Tibial nerve (tissue), 4 donors: ENCODE data around the gene NPLOC4.

Source experiments
- CTCF ChIP-seq, 5 experiments: fragments of 200-600 bp in 3 of 5; fragments of 450-650 bp in 2 of 5; sonication (generic) in 3 of 5; IDR thresholded peaks; one replicate each; pipeline ENCODE4 v1.5.1; 2016 to 2019; ENCODE audit warnings: antibody characterized with exemption in 5 of 5, mild to moderate bottlenecking in 3 of 5, moderate library complexity in 2 of 5
- EP300 ChIP-seq, 2 donors: sonication (generic); formaldehyde crosslinking; IDR thresholded peaks; one replicate each; pipeline ENCODE4 v1.6.1; 2017; ENCODE audit warnings: antibody characterized with exemption in 2 of 2, mild to moderate bottlenecking in 1 of 2
- POLR2A ChIP-seq, 2 donors: fragments of 450-650 bp; IDR thresholded peaks; one replicate each; pipeline ENCODE4 v1.6.1; 2017; ENCODE audit warnings: antibody characterized with exemption in 2 of 2, mild to moderate bottlenecking in 2 of 2, moderate library complexity in 2 of 2

- TF ChIP-seq CTCF (IDR thresholded peaks at IDR 0.05) (no peak), POLR2A (IDR thresholded peaks at IDR 0.05) (no peak), EP300 (IDR thresholded peaks at IDR 0.05) (no peak)
Observed at GRCh38 chr17:81551458-81552243, 85.3 kb downstream of the NPLOC4 start.
